PC-3 (cell line): ENCODE data around the gene STMND1.

ENCODE experiments used
- EZH2 ChIP-seq: fragments of 300-600 bp; sonication (generic); IDR thresholded peaks from one replicate; pipeline ENCODE4 v1.6.1; 2017; ENCODE audit warnings: antibody characterized with exemption, mild to moderate bottlenecking, low read length; ENCODE audit not compliant: unreplicated experiment
- TF ChIP-seq, protein P1 (sequence below): fragments of 300-600 bp; sonication (generic); conservative IDR thresholded peaks from 2 replicates; pipeline ENCODE4 v1.5.1; 2017; ENCODE audit warnings: antibody characterized with exemption, low read depth, mild to moderate bottlenecking, low read length

DNA sequence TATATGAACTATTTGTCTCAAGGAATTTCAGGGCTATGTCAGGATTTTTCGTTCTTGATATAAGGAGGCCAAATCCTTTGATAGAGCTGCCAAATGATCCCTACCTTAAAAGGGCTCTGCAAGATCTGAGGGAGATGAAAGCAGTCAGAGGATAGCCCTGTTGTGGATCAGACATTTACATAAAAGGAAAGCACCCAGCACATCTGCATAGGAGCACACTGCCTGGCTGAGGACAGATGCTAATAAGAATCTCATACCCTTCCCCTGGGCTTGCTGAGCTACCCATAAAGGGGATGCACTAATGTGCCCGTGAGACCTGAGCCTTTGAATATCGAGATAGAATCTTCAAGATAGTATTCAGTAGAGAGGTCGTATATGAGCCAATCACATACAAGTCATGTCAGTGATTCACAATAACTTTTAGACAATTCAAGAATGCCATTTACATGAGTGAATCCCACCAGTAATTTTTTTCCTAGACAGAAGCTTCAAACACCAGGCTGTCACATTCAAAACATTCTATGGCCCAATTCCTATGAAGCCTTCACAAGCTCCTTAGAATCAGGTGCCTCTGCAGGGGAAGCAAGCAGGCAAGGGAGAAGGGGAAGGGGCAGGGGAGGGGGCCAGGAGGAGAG is 71.1 kb downstream of the STMND1 start:
- TF ChIP-seq, protein P1, sequence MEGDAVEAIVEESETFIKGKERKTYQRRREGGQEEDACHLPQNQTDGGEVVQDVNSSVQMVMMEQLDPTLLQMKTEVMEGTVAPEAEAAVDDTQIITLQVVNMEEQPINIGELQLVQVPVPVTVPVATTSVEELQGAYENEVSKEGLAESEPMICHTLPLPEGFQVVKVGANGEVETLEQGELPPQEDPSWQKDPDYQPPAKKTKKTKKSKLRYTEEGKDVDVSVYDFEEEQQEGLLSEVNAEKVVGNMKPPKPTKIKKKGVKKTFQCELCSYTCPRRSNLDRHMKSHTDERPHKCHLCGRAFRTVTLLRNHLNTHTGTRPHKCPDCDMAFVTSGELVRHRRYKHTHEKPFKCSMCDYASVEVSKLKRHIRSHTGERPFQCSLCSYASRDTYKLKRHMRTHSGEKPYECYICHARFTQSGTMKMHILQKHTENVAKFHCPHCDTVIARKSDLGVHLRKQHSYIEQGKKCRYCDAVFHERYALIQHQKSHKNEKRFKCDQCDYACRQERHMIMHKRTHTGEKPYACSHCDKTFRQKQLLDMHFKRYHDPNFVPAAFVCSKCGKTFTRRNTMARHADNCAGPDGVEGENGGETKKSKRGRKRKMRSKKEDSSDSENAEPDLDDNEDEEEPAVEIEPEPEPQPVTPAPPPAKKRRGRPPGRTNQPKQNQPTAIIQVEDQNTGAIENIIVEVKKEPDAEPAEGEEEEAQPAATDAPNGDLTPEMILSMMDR: no peak
- TF ChIP-seq EZH2: no peak
